ENCODE data around the gene GRK4. TPM values are rescaled to one million over a fixed set of nuclear protein-coding genes. Genes with fewer than 3 reads are reported as not detected.

Gene GRK4
- polyA plus RNA-seq, 1 of the 3 experiments (the other 2 are of a cell fraction), result 2.7 TPM

- DNase-seq, result no peak
- H3K4me2 ChIP-seq, result no peak overlapping the region
- no peak for TF ChIP-seq ELF1 (IDR thresholded peaks at IDR 0.05)
- TF ChIP-seq TEAD4 (IDR thresholded peaks at IDR 0.05; ENCODE audit: borderline replicate concordance, insufficient read depth), result no peak
- no peak for TF ChIP-seq TCF12 (IDR thresholded peaks at IDR 0.05)
- no peak for TF ChIP-seq JUND (IDR thresholded peaks at IDR 0.05)
- TF ChIP-seq RXRA (IDR thresholded peaks at IDR 0.05; ENCODE audit: borderline replicate concordance, low read depth), result no peak
- no peak for TF ChIP-seq GABPA (IDR thresholded peaks at IDR 0.05; ENCODE audit: low read depth)
- TF ChIP-seq, protein P1, sequence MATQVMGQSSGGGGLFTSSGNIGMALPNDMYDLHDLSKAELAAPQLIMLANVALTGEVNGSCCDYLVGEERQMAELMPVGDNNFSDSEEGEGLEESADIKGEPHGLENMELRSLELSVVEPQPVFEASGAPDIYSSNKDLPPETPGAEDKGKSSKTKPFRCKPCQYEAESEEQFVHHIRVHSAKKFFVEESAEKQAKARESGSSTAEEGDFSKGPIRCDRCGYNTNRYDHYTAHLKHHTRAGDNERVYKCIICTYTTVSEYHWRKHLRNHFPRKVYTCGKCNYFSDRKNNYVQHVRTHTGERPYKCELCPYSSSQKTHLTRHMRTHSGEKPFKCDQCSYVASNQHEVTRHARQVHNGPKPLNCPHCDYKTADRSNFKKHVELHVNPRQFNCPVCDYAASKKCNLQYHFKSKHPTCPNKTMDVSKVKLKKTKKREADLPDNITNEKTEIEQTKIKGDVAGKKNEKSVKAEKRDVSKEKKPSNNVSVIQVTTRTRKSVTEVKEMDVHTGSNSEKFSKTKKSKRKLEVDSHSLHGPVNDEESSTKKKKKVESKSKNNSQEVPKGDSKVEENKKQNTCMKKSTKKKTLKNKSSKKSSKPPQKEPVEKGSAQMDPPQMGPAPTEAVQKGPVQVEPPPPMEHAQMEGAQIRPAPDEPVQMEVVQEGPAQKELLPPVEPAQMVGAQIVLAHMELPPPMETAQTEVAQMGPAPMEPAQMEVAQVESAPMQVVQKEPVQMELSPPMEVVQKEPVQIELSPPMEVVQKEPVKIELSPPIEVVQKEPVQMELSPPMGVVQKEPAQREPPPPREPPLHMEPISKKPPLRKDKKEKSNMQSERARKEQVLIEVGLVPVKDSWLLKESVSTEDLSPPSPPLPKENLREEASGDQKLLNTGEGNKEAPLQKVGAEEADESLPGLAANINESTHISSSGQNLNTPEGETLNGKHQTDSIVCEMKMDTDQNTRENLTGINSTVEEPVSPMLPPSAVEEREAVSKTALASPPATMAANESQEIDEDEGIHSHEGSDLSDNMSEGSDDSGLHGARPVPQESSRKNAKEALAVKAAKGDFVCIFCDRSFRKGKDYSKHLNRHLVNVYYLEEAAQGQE (IDR thresholded peaks at IDR 0.05; ENCODE audit: low read depth, low read length), result no peak
- no peak for TF ChIP-seq POLR2AphosphoS5 (IDR thresholded peaks at IDR 0.05; ENCODE audit: low read depth, low read length)
- TF ChIP-seq USF2 (IDR thresholded peaks at IDR 0.05; ENCODE audit: borderline replicate concordance, low read depth, low read length), result no peak
- TF ChIP-seq FOSL2 (IDR thresholded peaks at IDR 0.05; ENCODE audit: borderline replicate concordance, low read depth), result no peak
- no peak for TF ChIP-seq MEF2A (IDR thresholded peaks at IDR 0.05; ENCODE audit: borderline replicate concordance, low read depth)
- no peak for TF ChIP-seq RAD21 (IDR thresholded peaks at IDR 0.05; ENCODE audit: low read length)
- TF ChIP-seq SMC3 (IDR thresholded peaks at IDR 0.05; ENCODE audit: low read depth, low read length), result no peak
- TF ChIP-seq, protein P2, sequence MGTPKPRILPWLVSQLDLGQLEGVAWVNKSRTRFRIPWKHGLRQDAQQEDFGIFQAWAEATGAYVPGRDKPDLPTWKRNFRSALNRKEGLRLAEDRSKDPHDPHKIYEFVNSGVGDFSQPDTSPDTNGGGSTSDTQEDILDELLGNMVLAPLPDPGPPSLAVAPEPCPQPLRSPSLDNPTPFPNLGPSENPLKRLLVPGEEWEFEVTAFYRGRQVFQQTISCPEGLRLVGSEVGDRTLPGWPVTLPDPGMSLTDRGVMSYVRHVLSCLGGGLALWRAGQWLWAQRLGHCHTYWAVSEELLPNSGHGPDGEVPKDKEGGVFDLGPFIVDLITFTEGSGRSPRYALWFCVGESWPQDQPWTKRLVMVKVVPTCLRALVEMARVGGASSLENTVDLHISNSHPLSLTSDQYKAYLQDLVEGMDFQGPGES (IDR thresholded peaks at IDR 0.05; ENCODE audit: low read depth, low read length), result no peak
- TF ChIP-seq RCOR1 (IDR thresholded peaks at IDR 0.05; ENCODE audit: low read length), result no peak
- TF ChIP-seq PBX3 (IDR thresholded peaks at IDR 0.05), result no peak
- no peak for TF ChIP-seq EP300 (IDR thresholded peaks at IDR 0.05; ENCODE audit: borderline replicate concordance in 1 of 2, low read depth in 1 of 2, low read length in 1 of 2)
- TF ChIP-seq RFX5 (IDR thresholded peaks at IDR 0.05; ENCODE audit: low read length), result no peak
- peaks cover 4% of the 10 kb centered on the region for H3F3A ChIP-seq (replicated peaks; ENCODE audit: insufficient read depth)
- H3K27me3 ChIP-seq (ENCODE audit: insufficient read depth), result no peaks in the 10 kb centered on the region
- no peak overlapping the region for H3K4me3 ChIP-seq (ENCODE audit: low read depth in 2 of 2, low read length in 1 of 2)
- H3K79me2 ChIP-seq (ENCODE audit: insufficient read depth), result peaks cover 99% of the 10 kb centered on the region
- H3K36me3 ChIP-seq (replicated peaks in 1 of 2; ENCODE audit: control insufficient read depth in 1 of 2, insufficient read depth in 2 of 2, low read length in 1 of 2), result peaks cover 6% of the 10 kb centered on the region in 2 experiments
- 93% methylated on average over 6 of the region's 6 CpGs for WGBS (ENCODE audit: low lambda C conversion rate)
- CTCF ChIA-PET, result interaction anchor here (0.8 to 2.4 kb wide), 2 partner anchors 23 to 25 kb away, joined by 3 to 11 read pairs; no protein-coding TSS in a partner anchor
- H3K9me3 ChIP-seq, result no peaks in the 10 kb centered on the region
- H3K27ac ChIP-seq (ENCODE audit: low read depth in 2 of 2, low read length in 1 of 2), result no peak overlapping the region
- no peak overlapping the region for H2AFZ ChIP-seq (ENCODE audit: low read depth)
- no peaks in the 10 kb centered on the region for H3K4me1 ChIP-seq (ENCODE audit: control insufficient read depth in 1 of 2, insufficient read depth in 2 of 2, low read depth in 1 of 2, low read length in 1 of 2)
- POLR2A ChIA-PET, result no interaction called here
- no peaks in the 10 kb centered on the region for H3K9me2 ChIP-seq
- H4K20me1 ChIP-seq (ENCODE audit: insufficient read depth), result peaks cover 83% of the 10 kb centered on the region
- H3K9ac ChIP-seq, result no peak overlapping the region
Observed at GRCh38 chr4:3082925-3083515, 119.6 kb downstream of the GRK4 start.
